ENCODE data around the gene BBS9. TPM values are rescaled to one million over a fixed set of nuclear protein-coding genes. Genes with fewer than 3 reads are reported as not detected.

The BBS9 gene
- total and polyA plus RNA-seq, 9 of the 15 experiments (the other 6 are each of a cell fraction or from before 2014, with no cell fraction given) = 0.77 to 3.3 (median 2.4) TPM

GRCh38 chr7:33184828-33185227 is 55.5 kb downstream of the BBS9 start:
- FAIRE-seq (no peak), DNase-seq (ENCODE audit: extremely low read depth in 1 of 4, low spot score in 3 of 4) (no peak), ATAC-seq (no peak)
- Histone ChIP-seq H3K4me3 (no peak overlapping the region), H3K4me2 (ENCODE audit: insufficient read depth, low read length) (no peak overlapping the region), H3K79me2 (ENCODE audit: control insufficient read depth, insufficient read depth, low read length) (no peaks in the 10 kb centered on the region), H3K27ac (ENCODE audit: extremely low read depth, low read depth, low read length) (no peak overlapping the region), H3K9ac (ENCODE audit: insufficient read depth in 1 of 2, low read depth in 2 of 2, low read length in 2 of 2) (no peak overlapping the region), H3K27me3 (ENCODE audit: control insufficient read depth in 2 of 2, insufficient read depth in 2 of 2, low read length in 2 of 2) (no peaks in the 10 kb centered on the region), H3K36me3 (ENCODE audit: control insufficient read depth, insufficient read depth, low read length) (no peaks in the 10 kb centered on the region), H3K4me1 (replicated peaks in 1 of 2; ENCODE audit: control insufficient read depth in 2 of 2, insufficient read depth in 2 of 2, low read length in 2 of 2) (no peaks in the 10 kb centered on the region), H3K9me3 (replicated peaks; ENCODE audit: control insufficient read depth, insufficient read depth, low read depth, low read length) (no peaks in the 10 kb centered on the region; the same call in 1 of the 2 replicates), H4K20me1 (replicated peaks; ENCODE audit: control insufficient read depth, insufficient read depth, low read length) (no peaks in the 10 kb centered on the region), H2AFZ (ENCODE audit: low read depth, low read length) (no peak overlapping the region), H3K9me1 (ENCODE audit: control insufficient read depth, insufficient read depth, low read length) (no peaks in the 10 kb centered on the region)
- in situ Hi-C loops (cut with MboI) = loop anchor here (10.0 kb wide), 1 partner anchor 740 kb away; no protein-coding TSS in a partner anchor
- TF ChIP-seq YY1 (IDR thresholded peaks at IDR 0.05; ENCODE audit: borderline replicate concordance in 1 of 3, control insufficient read depth in 1 of 3, extremely low read depth in 1 of 3, insufficient read depth in 3 of 3, insufficient read length in 1 of 3, insufficient replicate concordance in 2 of 3, low read depth in 1 of 3, low read length in 2 of 3) (peak in 1 of 3 experiments; percentile 24), CTCFL (IDR thresholded peaks at IDR 0.05; ENCODE audit: borderline replicate concordance, insufficient read depth, low read depth, low read length, poor library complexity, severe bottlenecking) (no peak), POLR3G (IDR thresholded peaks at IDR 0.05; ENCODE audit: extremely low read depth, insufficient read length, insufficient replicate concordance) (no peak)
- no TSS peak for BruUV-seq (replicated peaks)
- intact Hi-C loops (cut with micrococcal nuclease) = loop anchor here (1.0 to 10.0 kb wide), 5 partner anchors 57 to 748 kb away; no protein-coding TSS in a partner anchor
- CTCF ChIA-PET (ENCODE audit: low intra/inter-chr PET ratio) = interaction anchor here (1.4 kb wide), 1 partner anchor 748 kb away, joined by 6 read pairs; no protein-coding TSS in a partner anchor
- 21% methylated on average over 1 of the region's 1 CpG for WGBS (ENCODE audit: insufficient coverage, low coverage, missing lambda C conversion rate)
- POLR2A ChIA-PET = interaction anchor here (0.7 kb wide), 1 partner anchor 879 kb away, joined by 3 read pairs; no protein-coding TSS in a partner anchor

Measured in K562 (cell line).